ENCODE measurements around the gene CLSTN2.

Gene CLSTN2

DNA sequence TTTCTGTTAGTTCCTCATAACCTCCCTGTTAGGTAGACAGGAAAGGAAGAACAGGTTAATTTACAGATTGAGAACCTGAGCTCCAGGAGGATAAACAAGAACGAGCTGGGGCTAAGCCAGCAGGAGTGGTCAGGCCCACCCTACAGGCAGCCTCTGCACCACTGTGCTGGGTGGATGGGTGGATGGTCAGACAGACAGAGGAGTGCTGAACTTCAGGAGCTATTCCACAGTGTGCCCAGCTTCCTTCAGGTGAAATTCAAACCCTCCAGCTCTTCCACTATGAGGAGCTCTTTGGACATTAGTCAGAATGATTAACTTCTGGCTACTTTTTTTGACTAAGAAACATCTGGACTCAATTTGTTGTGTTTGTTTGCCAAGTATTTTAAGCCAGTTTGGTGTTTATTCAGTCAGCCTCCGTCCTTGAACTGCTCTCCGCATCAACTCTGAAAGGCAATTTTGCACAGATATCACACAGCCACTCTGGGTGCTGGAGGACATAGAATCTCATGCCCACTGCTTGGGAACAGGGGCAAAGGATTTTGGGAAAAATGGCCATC, 361.9 kb downstream of the CLSTN2 start:
- no peak for DNase-seq

DNA sequence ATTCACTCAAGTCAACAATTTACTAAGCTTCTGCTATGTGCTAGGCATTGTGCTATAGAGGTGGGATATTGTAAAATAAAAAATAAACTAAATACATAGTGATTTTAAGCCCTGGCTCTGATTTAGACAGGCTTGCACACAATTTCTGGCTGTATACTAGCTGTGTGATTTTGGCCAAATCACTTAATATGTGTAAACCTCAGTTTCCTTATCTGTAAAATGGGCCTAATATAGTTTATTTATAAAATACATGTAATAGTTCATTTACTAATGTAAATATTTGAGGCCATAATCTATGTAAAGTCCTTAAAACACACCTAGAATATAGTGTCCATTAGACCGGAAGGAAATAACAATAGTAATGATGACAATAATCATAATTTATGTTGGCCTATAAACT, 363.1 kb downstream of the CLSTN2 start:
- DNase-seq = no peak

DNA sequence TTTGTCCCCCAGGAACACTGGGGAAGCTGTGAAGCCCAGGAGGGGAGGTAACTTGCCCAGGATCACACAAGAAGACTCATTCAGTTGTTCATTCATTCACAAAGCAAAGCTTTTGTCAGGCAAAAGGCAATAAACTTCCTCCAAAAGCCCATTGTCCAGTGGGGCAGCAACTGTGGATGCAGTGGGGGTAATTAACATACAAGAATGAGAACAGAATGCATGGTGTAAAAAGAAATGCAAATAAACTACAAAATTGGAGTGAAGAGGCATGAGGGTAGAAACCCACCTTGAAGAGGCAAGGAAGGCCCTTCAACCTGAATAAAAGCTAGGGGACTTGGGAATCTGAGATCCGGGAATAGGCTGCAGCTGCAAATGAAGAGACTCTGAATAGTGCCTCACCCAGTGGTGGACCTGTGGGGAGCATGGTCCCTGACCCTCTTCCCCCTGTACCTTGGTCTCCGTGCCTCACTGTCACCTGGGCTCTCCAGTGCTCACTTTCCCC, 363.6 kb downstream of the CLSTN2 start:
- no peak for DNase-seq

DNA sequence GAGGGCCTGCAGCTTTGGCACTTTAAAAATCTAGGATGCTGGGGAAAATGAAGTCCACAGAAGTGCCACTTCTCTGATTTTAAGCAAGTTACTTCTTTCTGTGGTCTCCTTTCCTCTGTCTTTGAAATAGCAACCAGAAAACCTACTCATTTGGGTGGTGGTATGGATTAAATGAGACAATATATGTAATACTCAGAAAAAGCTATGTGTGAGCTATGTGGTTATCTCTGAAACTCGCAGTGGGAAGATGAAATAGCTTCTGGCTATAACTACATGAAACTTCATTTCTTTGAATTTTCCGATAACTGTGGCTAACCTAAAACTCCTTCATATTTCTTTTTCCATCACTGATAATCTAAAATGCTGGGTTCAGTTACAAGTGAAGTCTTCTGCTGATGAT, 368.9 kb downstream of the CLSTN2 start:
- no peak for DNase-seq

DNA sequence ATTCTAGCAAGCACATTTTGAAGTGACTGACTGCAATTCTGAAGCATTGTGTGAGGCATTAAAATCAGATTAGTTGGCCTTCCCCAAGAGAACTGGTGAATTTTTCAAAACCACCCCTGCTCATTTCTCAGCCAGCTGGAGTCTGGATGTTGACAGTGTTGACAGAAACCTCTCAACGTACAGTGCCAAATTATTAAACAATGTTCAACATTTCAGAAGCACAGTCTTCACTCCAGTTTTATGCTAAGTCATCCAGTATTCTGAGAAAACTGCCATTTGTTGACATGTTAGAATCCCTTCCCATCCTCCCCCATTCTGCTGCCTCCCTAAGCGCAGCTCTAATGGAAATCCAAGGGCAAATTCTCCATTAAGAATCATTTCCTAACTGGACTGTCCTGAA, 373.6 kb downstream of the CLSTN2 start:
- no peak for DNase-seq

DNA sequence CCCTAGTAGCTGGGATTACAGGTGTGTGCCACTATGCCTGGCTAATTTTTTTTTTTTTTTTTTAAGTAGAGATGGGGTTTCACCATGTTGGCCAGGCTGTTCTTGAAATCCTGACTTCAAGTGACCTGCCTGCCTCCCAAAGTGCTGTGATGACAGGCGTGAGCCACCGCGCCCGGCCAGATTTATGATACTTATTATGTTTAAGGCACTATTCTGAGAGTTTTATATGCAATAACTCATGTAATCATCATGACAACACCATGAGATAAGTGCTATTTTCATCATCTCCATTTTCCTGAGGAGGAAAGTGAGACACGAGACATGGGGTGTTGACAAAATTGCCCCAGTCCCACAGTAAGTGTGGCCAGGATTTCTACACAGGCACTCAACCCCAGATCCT, 376.4 kb downstream of the CLSTN2 start:
- no peak for DNase-seq

DNA sequence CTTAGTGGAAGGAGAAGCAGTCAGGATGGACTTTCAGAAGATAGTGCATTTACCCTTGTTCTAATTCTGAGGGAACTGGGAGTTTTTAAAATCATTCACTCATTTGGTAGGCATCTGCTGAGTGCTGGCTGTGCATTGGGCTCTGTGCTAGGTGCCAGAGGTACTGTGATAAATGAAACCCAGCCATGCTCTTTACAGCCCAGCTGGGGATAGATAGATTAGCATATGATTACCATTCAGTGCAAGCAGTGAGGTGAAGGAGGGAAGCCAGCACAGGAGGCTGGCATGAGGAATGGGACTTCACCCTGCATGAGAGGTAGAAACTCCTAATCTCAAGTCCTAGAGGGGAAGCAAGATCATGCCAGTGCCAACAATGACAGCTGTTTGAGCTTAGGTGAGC, 381.0 kb downstream of the CLSTN2 start:
- no peak for DNase-seq

DNA sequence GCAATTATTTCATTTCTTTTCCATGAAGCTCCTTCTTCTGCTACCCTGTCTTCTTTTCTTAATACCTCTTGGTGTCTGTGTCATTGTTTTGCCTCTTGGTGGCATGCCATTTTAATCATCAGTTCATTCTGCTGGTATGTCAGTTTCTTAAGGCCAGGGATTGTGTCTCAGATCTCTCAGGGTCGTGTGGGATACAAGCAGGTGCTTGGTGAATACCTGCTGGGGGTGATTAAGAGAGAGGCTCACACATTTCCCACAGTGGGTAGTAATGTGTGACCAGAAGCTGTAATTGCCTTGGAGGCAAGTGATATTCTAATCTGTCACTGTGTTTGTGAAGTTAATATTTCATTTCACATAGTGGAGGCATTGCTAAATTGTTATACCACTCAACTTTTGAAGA, 381.5 kb downstream of the CLSTN2 start:
- no peak for DNase-seq

DNA sequence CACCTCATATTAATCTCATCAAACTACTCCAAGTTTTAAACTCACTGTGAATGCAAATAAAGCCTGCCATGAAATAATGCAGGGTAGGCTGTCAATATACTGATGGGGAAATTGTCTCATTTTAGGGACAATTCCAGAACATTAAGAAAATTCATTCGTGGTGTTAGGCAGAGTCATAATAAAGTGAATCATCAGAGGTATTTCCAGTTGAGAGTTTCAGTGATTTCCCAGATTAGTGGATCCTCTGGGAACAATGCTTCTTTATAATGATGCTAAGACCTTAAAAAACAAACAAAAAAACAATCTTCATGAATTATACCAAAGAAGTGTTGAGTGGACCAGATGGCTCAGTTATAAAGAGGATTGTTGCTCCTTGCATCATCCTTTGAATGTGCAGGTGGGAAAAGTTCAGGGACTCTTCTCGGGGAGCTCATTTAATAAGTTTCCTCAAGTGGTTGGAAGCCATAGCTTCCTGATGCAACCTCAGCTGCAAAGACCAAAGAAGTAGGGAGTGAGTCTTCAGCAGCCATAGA, 381.9 kb downstream of the CLSTN2 start:
- DNase-seq = no peak

DNA sequence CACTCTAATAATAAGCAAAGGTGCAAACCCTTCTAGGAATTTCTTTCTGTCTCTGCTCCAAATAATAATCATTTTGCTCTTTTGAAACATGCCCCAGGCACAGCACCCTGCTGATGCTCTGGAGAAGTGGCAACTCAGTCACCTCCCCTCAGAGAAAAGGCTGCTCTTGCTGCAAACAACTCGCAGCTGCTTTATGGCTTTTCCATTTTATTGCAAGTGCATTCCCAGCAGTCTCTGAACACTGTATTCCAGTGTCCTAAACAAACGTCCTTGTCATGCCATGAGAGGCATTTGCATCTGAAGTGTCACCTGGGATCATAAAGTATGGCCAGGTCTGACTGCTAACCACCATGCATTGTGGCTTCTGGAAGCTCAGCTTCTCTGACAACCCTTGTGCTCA, 384.8 kb downstream of the CLSTN2 start:
- DNase-seq = no peak

DNA sequence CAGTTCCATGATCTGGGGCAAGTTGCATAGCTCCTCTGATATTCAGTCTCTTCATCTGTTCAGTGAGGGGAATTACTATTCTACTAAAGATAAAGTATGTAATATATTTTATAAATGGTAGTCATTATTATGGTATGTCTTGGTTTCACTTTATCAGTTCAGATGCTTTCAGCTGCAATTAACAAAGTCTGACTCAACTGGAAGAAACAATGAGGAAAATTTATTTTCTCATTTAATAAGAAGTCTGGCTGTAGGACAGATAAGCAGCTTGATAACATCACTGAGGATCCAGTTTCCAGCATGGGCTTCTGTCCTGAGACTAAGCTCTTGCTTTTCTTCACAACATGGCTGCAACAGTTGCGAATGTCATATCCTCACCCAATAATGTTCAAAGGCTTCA, 388.6 kb downstream of the CLSTN2 start:
- no peak for DNase-seq

DNA sequence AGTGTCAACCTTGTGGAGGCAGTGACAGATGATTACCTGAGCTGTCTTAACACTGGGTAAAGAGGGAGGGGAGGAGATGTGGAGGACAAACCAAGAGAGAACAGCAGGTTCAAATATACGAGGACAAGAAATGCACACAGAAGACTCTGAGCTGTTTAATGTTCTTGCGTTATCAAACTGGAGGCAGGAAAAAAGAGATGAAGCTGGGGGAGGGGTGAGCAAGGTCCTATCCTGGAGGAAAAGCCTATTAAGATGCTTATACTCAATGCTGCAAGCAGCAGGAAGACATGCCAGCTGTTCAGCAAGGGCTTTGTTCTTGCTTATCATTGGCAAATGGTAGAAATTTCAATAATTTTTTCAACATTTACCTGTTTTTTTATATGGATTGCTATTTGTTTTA, 397.1 kb downstream of the CLSTN2 start:
- DNase-seq = no peak

DNA sequence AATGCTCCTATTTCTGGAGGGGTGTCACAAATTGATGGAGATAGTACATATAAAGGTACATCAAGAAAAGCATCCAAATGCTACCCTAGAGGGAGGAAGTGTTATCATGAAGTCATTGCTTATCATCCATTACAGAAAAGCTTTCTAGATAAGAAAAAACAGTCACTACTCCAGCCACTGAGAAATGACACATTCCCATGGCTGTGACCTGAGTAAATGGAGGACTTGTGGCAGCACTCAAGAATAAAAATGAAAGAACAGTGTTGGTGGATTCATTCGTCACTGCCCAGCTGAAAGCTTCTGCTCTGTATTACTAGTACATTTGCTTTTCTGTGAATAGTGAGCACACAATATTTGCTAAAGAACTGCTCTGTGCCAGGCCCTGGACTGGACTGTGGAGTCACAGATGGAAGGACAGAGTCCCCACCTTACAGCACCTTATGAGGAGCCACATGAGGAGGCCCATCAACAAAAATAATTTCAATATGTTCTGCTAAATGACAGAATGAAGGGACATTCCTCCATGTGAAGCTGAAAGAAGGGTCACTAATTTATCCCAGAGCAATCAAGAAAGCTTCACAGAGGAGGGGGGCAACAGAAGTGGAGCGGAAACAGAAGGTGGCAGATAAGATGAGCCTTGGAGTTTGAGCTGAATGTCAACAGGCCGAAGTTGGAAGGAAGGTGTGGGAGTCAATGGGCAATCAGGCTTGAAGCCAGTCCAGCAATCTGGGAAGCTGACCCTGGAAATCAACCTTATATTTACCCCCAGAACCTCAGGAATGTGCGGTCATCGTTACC, 399.3 kb downstream of the CLSTN2 start:
- no peak for DNase-seq

DNA sequence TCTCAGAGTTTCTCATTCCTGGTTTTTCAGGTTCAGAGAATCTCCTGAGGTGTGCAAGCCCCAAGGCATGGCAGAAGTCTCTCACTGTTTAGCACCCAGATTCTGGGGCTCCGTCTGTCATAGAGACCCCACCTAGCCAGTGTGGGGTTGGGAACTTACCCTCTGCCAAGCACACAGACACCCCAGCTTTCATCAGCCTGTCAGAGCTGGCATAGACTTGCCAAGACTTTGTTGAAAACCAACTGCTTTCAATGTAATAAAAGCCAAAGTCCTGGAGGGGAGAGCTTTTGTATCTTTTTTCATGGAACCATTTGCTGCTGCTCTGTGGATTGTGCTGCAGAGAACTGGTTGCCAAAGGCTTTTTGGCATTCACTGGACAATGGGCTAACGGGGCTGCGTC, 401.5 kb downstream of the CLSTN2 start:
- DNase-seq = no peak

DNA sequence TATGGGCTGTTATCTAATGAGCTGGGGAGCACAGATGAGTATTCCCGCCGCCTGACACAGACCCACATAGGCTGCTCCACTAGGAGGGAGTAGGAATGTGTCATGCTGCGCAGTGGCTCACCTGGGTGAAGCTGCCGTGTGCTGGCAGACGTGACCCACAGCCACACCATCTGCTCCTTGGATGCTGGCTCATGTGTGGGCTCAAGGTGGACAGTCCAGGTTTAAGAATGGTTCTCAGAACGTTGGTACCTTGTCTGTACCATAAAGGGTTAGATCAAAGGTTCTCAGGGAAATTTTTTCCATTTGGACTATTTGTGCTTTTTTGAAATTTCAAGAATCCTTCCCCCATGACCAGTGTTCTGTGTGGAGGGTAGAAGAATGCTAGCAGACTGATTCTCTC, 403.9 kb downstream of the CLSTN2 start:
- DNase-seq = no peak

DNA sequence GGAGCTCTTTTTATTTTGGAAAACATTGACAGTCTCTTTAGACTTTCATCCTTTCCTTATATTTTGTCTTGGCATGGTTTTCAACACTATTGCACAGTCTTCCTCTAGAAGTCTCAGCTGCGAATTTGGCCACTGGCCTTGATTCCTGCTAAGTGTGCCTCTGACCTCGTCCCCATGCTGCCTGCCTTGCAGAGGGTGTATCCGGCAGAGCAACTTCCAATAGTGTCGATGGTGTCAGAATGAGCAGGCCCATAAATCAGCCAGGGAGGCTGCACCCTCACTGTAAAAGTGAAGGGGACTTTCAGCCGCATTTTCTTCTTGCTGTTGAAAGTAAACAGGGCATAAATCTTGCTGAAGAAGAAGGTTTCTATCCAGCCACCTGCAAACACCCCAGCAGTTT, 406.2 kb downstream of the CLSTN2 start:
- no peak for DNase-seq

DNA sequence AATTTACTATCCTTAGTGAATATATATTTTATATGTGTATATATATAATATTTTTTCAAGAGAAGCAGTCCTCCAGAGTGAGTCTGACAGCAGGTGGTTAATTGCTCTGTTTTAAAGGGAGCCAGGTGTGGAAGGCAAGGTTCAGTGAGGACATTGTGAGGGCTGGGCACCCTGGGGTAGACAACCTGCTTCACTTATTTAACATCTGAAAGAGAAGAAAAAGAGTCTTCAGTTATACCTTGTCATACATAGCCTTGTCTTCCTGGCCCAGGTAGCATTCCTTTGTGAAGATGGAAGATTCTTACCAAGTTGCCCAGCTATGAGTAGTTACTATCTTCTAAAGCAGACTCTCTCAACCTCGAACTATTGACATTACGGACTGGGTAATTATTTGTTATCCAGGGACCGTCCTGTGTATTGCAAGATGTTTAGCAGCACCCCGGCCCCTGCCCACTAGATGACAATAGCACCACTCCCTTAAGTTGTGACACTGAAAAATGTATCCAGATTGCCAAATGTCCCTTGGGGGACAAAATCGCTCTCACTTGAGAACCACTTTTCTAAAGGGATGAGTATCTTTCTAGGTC, 406.9 kb downstream of the CLSTN2 start:
- DNase-seq = no peak

DNA sequence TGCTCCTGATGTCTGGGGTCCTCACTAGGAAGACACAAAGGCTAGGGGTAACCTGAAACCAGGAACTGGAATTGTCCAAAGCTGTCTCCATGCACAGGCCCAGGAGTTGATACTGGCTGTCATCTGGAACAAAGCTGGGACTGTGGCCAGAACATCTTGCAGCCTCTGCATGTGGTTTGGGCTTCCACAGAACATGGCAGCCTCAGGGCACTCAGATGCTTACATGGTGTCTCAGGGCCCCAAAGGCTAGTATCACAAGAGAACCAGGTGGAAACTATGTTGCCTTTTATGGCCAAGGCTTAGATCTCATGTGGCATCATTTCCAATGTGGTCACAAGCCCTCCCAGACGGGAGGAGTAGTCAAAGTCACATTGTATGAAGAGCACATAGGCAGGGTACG, 407.7 kb downstream of the CLSTN2 start:
- no peak for DNase-seq

DNA sequence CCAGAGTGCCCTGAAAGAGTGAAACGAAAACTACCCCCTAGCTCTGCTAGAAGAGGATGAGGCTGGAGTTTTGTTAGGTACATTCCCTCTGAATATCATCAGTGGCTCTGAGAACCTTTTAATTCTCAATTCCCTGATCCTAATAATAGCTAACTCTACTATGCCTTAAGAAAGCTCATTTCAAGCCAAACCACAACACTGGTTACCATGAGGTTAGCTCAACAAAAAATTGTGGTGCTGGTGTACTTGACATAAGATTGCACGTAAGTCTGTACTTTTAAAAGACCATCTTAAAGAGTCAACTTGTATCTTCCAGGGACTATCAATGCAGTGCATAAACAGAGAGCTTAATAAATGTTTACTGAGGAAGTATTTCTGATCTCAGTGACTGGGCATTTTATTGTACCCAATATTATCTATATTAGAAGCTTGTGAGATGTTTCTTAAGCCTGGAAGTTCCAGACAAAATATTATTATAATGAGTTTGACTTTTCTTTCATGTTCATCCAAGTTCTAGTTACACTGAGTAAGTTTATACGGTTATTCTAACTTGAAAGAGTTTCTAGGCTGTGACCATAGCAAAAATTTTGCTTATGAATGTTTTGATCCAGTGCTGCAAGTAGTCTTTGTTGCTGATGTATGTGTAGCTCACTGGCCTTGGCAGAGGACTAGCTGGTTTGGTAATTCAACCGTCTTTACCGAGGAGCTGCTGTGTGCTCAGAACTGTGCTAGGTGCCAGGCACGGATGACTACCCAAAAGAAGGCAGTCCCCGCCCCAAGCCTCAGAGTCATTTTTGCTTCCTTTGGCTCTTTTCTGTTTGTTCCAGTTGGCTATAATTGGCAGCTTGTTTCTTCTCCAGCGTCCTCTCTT, 408.5 kb downstream of the CLSTN2 start:
- no peak for DNase-seq

DNA sequence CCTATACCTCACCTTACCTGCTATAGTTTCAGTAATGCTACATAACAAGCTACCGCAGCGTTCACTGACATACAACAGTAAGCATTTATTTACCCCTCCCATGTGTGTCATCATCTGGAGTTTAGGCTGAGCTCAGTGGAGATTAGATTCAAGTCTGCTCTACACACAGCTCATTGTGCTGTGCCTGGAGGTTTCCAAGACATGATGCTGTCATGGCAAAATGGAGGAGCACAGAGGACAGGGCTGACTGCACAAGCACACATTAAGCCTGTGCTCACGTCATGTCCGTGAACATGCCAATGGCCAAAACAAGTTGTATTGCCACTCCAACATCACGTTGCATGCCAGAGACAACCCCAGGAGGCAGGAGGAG, 409.1 kb downstream of the CLSTN2 start:
- DNase-seq = no peak

DNA sequence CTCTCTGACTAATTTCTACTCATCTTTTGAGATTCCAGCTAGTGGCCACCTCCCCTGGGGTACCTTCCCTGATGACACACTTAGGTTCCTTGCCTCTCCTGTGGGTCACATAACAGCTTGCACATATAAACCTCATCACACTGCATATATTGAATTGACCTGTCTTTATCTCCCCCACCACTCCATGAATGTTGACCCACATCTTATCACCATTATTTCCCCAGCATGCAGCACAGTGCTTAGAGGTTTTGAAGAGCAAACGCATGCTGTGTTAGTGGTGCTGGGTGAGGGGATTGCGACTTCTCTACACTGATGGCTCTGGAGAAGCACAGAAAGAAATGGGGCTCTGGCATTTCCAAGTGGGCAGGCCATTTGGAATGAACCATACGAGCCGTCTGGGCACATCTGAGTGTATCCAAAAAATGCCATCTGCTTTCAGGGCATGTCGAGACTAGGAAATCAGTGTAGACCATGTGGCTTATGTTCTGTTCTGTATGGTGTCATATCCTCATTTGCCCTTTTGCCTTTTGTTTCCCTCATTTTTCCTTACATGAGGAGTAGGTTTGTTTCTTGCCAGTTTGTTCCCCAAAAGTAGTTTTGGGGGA, 409.7 kb downstream of the CLSTN2 start:
- DNase-seq = no peak

DNA sequence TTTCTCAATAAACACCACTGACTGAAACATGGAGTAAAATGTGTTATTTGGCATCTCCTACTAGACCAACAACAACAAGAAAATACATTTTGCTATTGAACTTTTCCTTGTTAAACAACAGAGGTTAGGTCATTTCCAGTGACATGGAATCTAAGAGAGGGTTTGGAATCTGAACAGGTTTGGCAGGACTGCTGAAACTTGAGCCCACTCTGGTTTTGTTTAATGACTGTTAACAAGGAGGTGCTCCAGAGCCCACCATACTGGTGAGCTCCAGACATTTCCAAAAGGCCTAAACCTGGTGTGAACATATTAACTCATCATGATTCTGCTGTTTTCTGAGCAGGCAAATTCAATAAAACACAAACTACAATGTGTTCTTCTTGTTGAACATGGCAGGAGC, 412.2 kb downstream of the CLSTN2 start:
- no peak for DNase-seq

DNA sequence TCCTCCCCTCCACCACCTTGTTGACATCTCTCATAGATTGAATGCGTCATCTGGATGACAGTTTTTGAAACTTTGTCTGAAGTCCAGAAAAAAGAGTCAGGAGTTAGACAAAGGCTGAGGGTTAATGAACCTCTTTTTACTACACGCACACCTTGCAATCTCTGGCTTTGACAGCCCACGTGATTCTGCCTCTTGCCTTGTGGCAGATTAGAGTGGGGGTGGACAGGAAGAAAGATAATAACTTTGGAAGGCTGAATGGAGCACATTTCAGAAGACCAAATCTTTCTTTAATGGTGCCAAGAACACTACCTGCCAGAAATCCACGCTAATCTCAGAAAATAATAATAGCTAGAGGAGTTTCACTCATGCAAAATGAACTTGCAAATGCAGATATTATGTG, 415.0 kb downstream of the CLSTN2 start:
- no peak for DNase-seq
